Fibroblast of pulmonary artery (primary cell): ENCODE measurements around the gene HAUS8.
"Not testable (repeated sequence)": the region's sequence is repeated elsewhere in the genome, so short reads cannot be mapped to it uniquely, and the experiment has no call there.

ENCODE experiments used
- DNase-seq: peaks from one replicate; pipeline ENCODE4 v3.0.0-alpha.2; 2010; ENCODE audit warnings: low read depth
- H3K4me3 ChIP-seq: replicated peaks from 2 replicates; pipeline ENCODE4 v1.5.1; 2011; ENCODE audit warnings: low read depth, mild to moderate bottlenecking, control low read depth, low read length, moderate library complexity
- TF ChIP-seq, protein P1 (sequence below): IDR thresholded peaks from 2 replicates; pipeline ENCODE4 v1.5.1; 2011; ENCODE audit warnings: mild to moderate bottlenecking, control low read depth, low read length, inconsistent platforms; ENCODE audit errors: missing control alignments

HAUS8 gene

GRCh38 chr19:17025361-17025760 lies 49.9 kb downstream of the HAUS8 start:
- TF ChIP-seq, protein P1, sequence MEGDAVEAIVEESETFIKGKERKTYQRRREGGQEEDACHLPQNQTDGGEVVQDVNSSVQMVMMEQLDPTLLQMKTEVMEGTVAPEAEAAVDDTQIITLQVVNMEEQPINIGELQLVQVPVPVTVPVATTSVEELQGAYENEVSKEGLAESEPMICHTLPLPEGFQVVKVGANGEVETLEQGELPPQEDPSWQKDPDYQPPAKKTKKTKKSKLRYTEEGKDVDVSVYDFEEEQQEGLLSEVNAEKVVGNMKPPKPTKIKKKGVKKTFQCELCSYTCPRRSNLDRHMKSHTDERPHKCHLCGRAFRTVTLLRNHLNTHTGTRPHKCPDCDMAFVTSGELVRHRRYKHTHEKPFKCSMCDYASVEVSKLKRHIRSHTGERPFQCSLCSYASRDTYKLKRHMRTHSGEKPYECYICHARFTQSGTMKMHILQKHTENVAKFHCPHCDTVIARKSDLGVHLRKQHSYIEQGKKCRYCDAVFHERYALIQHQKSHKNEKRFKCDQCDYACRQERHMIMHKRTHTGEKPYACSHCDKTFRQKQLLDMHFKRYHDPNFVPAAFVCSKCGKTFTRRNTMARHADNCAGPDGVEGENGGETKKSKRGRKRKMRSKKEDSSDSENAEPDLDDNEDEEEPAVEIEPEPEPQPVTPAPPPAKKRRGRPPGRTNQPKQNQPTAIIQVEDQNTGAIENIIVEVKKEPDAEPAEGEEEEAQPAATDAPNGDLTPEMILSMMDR: no peak
- no peak for DNase-seq
- H3K4me3 ChIP-seq: no peak overlapping the region

DNA sequence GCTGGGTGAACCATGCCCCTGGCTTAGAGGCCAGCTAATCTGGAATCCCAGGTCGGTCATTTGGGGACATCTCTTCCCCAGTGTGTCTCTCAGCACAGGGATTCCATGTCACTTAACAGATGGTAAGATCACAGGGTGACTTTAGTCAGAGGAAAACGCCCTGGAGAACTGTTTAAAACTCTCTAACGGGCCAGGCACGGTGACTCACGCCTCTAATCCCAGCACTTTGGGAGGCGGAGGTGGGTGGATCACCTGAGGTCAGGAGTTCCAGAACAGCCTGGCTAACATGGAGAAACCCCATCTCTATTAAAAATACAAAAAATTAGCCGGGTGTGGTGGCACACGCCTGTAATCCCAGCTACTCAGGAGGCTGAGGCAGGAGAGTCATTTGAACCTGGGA lies 50.3 kb downstream of the HAUS8 start:
- H3K4me3 ChIP-seq, DNase-seq: not testable (repeated sequence)

DNA sequence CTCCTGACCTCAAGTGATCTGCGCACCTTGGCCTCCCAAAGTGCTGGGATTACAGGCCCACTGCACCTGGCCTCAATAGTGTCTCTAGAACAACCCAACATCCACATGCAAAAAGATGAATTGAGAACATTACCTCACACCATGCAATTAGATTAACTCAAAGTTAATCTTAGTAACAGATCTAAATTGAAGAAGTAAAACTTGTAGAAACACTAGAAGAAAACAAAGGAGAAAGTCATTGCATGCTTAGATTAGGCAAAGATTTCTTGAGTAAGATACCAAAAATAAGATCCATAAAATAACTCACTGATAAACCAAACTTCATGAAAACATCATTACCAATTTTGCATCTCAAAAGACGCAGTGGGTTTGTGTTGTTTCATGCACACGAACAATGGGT lies 51.4 kb downstream of the HAUS8 start:
- TF ChIP-seq, protein P1: no peak
- no peak for DNase-seq
- H3K4me3 ChIP-seq: no peak overlapping the region

DNA sequence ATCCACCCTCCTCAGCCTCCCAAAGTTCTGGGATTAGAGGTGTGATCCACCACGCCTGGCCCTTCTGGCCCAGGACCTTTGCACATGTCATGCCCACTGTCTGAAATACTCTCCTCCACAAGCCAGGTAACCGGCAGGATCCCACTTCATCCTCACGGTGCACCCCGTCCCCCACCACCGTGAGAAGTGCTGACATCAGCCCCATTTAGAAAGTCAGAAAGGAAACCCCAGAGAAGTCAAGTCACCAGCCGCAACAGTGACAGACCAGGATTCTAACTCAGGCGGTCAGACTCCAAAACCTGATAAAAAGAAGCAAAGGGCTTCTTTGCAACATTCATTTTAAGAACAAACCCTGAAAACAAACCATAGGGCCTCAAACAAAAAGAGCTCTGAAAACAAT lies 52.5 kb downstream of the HAUS8 start:
- no peak overlapping the region for H3K4me3 ChIP-seq
- no peak for DNase-seq
- TF ChIP-seq, protein P1: no peak

GRCh38 chr19:17021793-17022590 lies 53.3 kb downstream of the HAUS8 start:
- TF ChIP-seq, protein P1: no peak
- no peak overlapping the region for H3K4me3 ChIP-seq
- DNase-seq: peak; percentile 79

- TF ChIP-seq, protein P1: no peak
- DNase-seq: peak; percentile 10
- H3K4me3 ChIP-seq: no peak overlapping the region
Observed at GRCh38 chr19:17021328-17021727, 53.9 kb downstream of the HAUS8 start.

DNA sequence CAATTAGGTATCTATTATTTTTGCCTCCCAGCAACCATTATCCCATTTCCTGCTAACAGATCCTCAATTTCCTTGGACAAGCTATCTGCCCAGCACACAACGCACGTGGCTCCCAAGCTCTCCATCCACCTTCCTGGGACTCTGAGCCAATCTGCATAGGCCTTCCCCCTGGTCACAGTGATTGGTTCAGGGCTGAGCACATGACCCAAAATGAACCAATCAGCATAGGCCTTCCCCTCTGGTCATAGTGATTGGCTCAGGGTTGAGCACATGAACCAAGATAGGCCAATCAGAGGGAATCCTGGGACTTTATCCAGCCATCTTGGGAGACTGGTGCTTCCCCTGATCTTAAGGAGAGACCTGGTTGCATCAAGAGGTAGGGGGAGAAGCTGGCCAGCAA lies 54.4 kb downstream of the HAUS8 start:
- peak; percentile 22 for DNase-seq

More for the DNA sequence above, 54.4 kb downstream of the HAUS8 start:
- no peak overlapping the region for H3K4me3 ChIP-seq
- TF ChIP-seq, protein P1: no peak
